Measurements from ENCODE around the gene ARID4B. TPM values are rescaled to one million over a fixed set of nuclear protein-coding genes. Genes with fewer than 3 reads are reported as not detected.
"Not testable (repeated sequence)": the region's sequence is repeated elsewhere in the genome, so short reads cannot be mapped to it uniquely, and the experiment has no call there.

The ARID4B gene
- total RNA-seq, 1 experiment from 2014 or later, result 56.6 TPM

DNA sequence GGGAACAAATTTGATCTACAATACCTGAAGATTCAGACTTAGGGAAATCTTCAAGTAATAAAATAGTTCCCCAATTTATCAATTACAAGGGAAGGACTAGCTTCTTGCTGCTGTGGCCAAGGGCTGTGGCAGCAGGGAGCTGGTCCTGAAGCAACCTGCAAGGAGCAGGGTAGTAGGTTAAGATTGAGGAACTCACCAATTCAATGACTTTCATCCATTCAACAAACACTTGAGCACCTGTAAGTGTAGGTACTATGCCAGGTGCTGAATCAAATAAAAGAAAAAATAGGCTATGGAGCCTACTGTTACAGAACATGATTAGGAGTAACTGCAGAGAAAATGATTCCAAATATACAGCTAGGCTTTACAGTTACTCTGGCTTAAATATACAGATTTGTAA, 102.7 kb downstream of the ARID4B start:
- H3K9me3 Mint-ChIP-seq (ENCODE audit: low read depth, unreplicated experiment), result no peaks in the 10 kb centered on the region
- intact Hi-C loops (cut with micrococcal nuclease; ENCODE audit: unreplicated experiment), result no loop called here
- no peak overlapping the region for H3K27ac Mint-ChIP-seq (ENCODE audit: unreplicated experiment)
- CTCF ChIA-PET, result no interaction called here
- H3K27me3 Mint-ChIP-seq (ENCODE audit: unreplicated experiment), result no peaks in the 10 kb centered on the region
- H3K4me3 Mint-ChIP-seq (ENCODE audit: low read depth, unreplicated experiment), result no peak overlapping the region
- H3K36me3 Mint-ChIP-seq (ENCODE audit: insufficient read depth, unreplicated experiment), result peaks cover 35% of the 10 kb centered on the region
- TF ChIP-seq, protein P1, sequence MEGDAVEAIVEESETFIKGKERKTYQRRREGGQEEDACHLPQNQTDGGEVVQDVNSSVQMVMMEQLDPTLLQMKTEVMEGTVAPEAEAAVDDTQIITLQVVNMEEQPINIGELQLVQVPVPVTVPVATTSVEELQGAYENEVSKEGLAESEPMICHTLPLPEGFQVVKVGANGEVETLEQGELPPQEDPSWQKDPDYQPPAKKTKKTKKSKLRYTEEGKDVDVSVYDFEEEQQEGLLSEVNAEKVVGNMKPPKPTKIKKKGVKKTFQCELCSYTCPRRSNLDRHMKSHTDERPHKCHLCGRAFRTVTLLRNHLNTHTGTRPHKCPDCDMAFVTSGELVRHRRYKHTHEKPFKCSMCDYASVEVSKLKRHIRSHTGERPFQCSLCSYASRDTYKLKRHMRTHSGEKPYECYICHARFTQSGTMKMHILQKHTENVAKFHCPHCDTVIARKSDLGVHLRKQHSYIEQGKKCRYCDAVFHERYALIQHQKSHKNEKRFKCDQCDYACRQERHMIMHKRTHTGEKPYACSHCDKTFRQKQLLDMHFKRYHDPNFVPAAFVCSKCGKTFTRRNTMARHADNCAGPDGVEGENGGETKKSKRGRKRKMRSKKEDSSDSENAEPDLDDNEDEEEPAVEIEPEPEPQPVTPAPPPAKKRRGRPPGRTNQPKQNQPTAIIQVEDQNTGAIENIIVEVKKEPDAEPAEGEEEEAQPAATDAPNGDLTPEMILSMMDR (IDR thresholded peaks at IDR 0.05; ENCODE audit: unreplicated experiment), result no peak
- peaks cover 8% of the 10 kb centered on the region for H3K4me1 Mint-ChIP-seq (ENCODE audit: low read depth, unreplicated experiment)
- BruUV-seq (replicated peaks), result no TSS peak
- DNase-seq, result no peak

DNA sequence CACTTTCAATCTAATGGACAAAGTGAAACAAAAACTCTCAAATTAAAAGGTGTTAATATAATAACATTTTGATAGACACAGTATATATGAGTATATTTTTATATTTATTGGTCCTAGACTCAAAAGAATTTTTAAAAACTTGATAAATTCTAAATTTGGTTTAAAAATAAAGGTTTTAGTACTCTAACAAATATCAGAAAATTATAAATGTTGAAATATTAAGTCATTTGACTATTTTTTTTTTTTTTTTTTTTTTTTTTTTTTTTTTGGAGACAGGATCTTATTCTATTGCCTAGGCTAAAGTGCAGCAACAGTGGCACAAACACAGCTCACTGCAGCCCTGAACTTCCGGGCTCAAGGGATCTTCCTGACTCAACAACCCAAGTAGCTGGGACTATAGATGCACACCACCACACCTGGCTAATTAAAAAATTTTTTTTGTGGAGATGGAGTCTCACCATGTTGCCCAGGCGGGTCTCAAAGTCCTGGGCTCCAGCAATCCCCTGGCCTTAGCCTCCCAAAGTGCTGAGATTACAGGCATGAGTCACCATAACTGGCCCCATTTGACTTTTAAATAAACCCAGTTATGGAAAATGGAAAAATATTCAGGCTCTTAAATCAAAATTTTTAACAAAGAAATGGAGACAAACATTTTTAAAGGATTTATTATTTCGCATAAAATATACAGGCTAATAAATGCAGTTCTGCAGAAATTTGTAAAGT, 106.2 kb downstream of the ARID4B start:
- no TSS peak for BruUV-seq (replicated peaks)

DNA sequence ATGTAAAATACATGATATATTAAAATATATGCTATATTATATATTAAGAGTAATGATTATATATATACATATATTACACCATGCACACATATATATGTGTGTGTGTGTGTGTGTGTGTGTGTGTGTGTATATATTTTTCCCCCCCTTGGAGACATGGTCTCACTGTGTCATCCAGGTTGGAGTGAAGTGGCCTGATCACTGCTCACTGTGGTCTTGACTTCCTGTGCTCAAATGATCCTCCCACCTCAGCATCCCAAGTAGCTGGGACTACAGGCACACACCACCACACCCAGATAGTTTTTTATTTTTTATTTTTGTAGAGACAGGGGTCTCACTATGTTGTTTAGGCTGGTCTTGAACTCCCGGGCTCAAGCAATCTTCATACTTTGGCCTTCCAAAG, 112.5 kb downstream of the ARID4B start:
- H3K4me1 Mint-ChIP-seq (ENCODE audit: low read depth, unreplicated experiment), result no peaks in the 10 kb centered on the region
- peaks cover 35% of the 10 kb centered on the region for H3K36me3 Mint-ChIP-seq (ENCODE audit: insufficient read depth, unreplicated experiment)
- intact Hi-C loops (cut with micrococcal nuclease; ENCODE audit: unreplicated experiment), result no loop called here
- CTCF ChIA-PET, result interaction anchor here (0.7 kb wide), 1 partner anchor 44 kb away, joined by 3 read pairs; no protein-coding TSS in a partner anchor
- H3K27me3 Mint-ChIP-seq (ENCODE audit: unreplicated experiment), result no peaks in the 10 kb centered on the region
- no peaks in the 10 kb centered on the region for H3K9me3 Mint-ChIP-seq (ENCODE audit: low read depth, unreplicated experiment)
- H3K27ac Mint-ChIP-seq (ENCODE audit: unreplicated experiment), result no peak overlapping the region
- no peak overlapping the region for H3K4me3 Mint-ChIP-seq (ENCODE audit: low read depth, unreplicated experiment)
- DNase-seq, result no peak
- BruUV-seq (replicated peaks), result no TSS peak
- TF ChIP-seq, protein P1 (IDR thresholded peaks at IDR 0.05; ENCODE audit: unreplicated experiment), result no peak

More for the DNA sequence above, 106.2 kb downstream of the ARID4B start:
- TF ChIP-seq, protein P1 (IDR thresholded peaks at IDR 0.05; ENCODE audit: unreplicated experiment), result no peak
- Mint-ChIP-seq H3K4me1 (ENCODE audit: low read depth, unreplicated experiment) (peaks cover 4% of the 10 kb centered on the region), H3K27ac (ENCODE audit: unreplicated experiment) (no peak overlapping the region), H3K27me3 (ENCODE audit: unreplicated experiment) (no peaks in the 10 kb centered on the region), H3K36me3 (ENCODE audit: insufficient read depth, unreplicated experiment) (peaks cover 31% of the 10 kb centered on the region), H3K9me3 (ENCODE audit: low read depth, unreplicated experiment) (no peaks in the 10 kb centered on the region), H3K4me3 (ENCODE audit: low read depth, unreplicated experiment) (no peak overlapping the region)
- CTCF ChIA-PET, result interaction anchor here (0.7 kb wide), 1 partner anchor 193 kb away, joined by 8 read pairs; no protein-coding TSS in a partner anchor
- DNase-seq, result no peak
- intact Hi-C loops (cut with micrococcal nuclease; ENCODE audit: unreplicated experiment), result no loop called here

DNA sequence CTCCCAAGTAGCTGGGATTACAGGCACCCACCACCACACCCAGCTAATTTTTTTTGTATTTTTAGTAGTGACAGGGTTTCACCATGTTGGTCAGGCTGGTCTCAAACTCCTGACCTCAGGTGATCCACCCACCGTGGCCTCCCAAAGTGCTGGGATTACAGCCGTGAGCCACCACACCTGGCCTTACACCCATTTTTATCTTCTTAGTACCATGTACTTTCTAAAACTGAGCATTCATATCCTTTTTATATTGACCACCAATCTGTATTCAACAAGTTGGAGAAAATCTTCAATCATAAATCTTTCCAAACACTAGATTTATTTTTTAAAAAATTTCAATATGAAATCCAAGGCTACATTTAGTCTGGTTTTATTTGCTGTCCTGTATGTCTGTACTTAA, 113.0 kb downstream of the ARID4B start:
- H3K9me3 Mint-ChIP-seq (ENCODE audit: low read depth, unreplicated experiment); H3K4me1 Mint-ChIP-seq (ENCODE audit: low read depth, unreplicated experiment); CTCF ChIA-PET; BruUV-seq (replicated peaks); H3K4me3 Mint-ChIP-seq (ENCODE audit: low read depth, unreplicated experiment); intact Hi-C loops (cut with micrococcal nuclease; ENCODE audit: unreplicated experiment); DNase-seq; H3K27me3 Mint-ChIP-seq (ENCODE audit: unreplicated experiment); H3K27ac Mint-ChIP-seq (ENCODE audit: unreplicated experiment): not testable (repeated sequence)
- peaks cover 32% of the 10 kb centered on the region for H3K36me3 Mint-ChIP-seq (ENCODE audit: insufficient read depth, unreplicated experiment)

- no peak overlapping the region for H3K27ac Mint-ChIP-seq (ENCODE audit: unreplicated experiment)
- no peaks in the 10 kb centered on the region for H3K4me1 Mint-ChIP-seq (ENCODE audit: low read depth, unreplicated experiment)
- TF ChIP-seq, protein P1 (IDR thresholded peaks at IDR 0.05; ENCODE audit: unreplicated experiment), result no peak
- no peak overlapping the region for H3K4me3 Mint-ChIP-seq (ENCODE audit: low read depth, unreplicated experiment)
- no peak for DNase-seq
- peaks cover 22% of the 10 kb centered on the region for H3K36me3 Mint-ChIP-seq (ENCODE audit: insufficient read depth, unreplicated experiment)
- BruUV-seq (replicated peaks), result no TSS peak
- CTCF ChIA-PET, result interaction anchor here (0.5 kb wide), 1 partner anchor 224 kb away, joined by 3 read pairs; no protein-coding TSS in a partner anchor
- H3K27me3 Mint-ChIP-seq (ENCODE audit: unreplicated experiment), result no peaks in the 10 kb centered on the region
- intact Hi-C loops (cut with micrococcal nuclease; ENCODE audit: unreplicated experiment), result no loop called here
- H3K9me3 Mint-ChIP-seq (ENCODE audit: low read depth, unreplicated experiment), result no peaks in the 10 kb centered on the region
Measured at GRCh38 chr1:235213752-235214151, 114.2 kb downstream of the ARID4B start.
